ENCODE data around the gene TMED5.
A peak's percentile ranks its signal among the peaks of the same experiment; 100 is the strongest.
"Not testable (repeated sequence)": the region's sequence is repeated elsewhere in the genome, so short reads cannot be mapped to it uniquely, and the experiment has no call there.

TMED5 gene

DNA sequence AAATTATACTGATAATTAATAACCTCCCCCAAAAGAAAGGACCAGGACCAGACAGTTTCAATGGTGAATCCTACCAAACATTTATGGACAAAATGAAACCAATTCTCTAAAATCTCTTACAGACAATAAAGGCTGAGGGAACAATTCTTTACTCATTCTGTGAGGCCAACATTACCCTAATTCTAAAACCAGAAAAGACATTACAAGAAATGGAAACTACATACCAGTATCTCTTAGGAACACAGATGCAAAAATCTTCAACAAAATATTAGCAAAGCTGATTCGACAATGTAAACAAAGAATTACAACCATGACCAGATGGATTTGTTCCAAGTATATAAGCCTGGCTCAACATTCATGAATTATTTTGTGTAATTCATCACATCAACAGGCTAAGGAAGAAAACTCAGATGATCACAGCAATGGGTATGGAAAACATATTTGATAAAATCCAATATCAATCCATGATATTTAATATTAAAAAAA, 8.6 kb downstream of the TMED5 start:
- no peak for FAIRE-seq

GRCh38 chr1:93170141-93170678, 10.0 kb downstream of the TMED5 start:
- not testable (repeated sequence) for FAIRE-seq

- FAIRE-seq = no peak
Measured at GRCh38 chr1:93167006-93167405, 13.2 kb downstream of the TMED5 start.

DNA sequence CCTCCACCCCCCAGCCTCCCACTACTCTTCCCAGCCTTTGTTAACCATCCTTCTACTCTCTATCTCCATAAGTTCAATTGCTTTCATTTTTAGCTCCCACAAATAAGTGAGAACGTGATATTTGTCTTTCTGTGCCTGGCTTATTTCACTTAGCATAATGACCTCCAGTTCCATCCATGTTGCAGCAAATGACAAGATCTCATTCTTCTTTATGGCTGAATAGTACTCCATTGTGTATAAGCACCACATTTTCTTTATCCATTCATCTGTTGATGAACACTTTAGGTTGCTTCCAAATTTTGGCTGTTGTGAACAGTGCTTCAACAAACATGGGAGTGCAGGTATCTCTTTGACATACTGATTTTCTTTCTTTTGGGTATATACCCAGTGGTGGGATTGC, 14.3 kb downstream of the TMED5 start:
- FAIRE-seq = not testable (repeated sequence)

GRCh38 chr1:93164816-93165215, 15.4 kb downstream of the TMED5 start:
- no peak for FAIRE-seq

DNA sequence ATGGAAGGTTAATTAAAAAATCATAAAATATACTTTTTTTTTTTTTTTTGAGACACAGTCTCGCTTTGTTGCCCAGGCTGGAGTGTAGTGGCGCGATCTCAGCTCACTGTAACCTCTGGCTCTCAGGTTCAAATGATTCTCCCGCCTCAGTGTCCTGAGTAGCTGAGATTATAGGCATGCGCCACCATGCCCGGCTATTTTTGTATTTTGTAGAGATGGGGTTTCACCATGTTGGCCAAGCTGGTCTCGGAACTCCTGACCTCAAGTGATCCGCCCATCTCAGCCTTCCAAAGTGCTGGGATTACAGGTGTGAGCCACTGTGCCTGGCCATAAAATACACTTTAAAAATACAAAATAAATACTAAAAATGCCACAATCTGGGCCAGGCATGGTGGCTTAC, 16.9 kb downstream of the TMED5 start:
- FAIRE-seq = not testable (repeated sequence)

GRCh38 chr1:93159337-93159736, 20.9 kb downstream of the TMED5 start:
- no peak for FAIRE-seq

- FAIRE-seq = no peak
Measured at GRCh38 chr1:93155335-93155734, 24.9 kb downstream of the TMED5 start.

DNA sequence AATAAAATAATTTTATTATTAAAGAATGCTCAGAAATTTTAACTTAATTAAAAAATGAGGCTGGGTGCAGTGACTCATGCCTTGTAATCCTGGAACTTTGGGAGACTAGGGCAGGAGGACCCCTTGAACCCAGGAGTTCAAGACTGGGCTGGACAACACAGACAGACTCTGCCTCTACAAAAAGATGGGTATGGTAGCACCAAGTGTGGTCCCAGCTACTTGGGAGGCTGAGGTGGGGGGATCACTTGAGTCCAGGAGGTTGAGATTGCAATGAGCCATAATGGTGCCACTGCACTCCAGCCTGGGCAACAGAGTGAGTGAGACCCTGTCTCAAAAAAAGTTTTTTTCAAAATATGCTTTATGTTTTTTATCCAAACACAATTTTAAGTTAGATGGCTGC, 25.3 kb downstream of the TMED5 start:
- FAIRE-seq = no peak

- FAIRE-seq = no peak
Measured at GRCh38 chr1:93152835-93153234, 27.4 kb downstream of the TMED5 start.

- FAIRE-seq = no peak
Measured at GRCh38 chr1:93151474-93151873, 28.7 kb downstream of the TMED5 start.

DNA sequence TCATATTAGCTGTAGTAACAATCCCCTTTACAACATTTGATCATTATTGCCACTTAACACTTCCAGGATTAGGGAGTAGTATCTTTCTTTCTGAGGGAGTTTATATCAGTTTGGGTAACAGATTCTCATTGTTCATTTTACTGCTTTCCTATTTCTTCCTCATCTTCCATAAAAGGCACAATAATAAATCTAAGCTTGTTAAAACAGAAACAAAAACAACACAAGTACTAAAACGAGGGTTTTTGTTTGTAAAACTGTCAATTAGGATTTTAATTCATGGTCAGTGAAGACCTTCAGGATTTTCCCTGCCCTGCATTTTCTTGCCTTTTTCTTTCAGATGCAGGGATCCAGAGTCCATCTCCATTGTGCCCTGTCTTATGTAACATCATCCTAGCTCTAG, 29.5 kb downstream of the TMED5 start:
- FAIRE-seq = no peak

DNA sequence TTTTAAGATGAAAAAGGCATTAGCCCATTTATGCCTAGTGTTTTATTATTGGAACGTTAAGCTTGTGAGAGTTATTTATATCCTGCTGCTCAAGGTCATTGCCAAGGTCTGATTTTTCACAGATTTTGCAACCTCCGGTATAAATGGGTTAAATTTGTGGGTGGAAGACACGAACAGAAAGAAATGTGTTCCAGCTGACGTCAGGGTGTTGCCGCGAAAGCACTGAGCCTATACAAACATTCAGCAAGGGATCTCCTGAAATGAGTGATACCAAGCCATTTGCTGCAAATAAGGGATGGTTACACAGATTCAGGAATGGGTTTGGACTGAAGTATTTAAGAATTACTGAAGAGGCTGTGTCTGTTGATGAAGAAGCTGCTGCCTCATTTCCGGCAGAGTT, 32.2 kb downstream of the TMED5 start:
- no peak for FAIRE-seq

GRCh38 chr1:93143769-93144168, 36.4 kb downstream of the TMED5 start:
- FAIRE-seq = no peak

DNA sequence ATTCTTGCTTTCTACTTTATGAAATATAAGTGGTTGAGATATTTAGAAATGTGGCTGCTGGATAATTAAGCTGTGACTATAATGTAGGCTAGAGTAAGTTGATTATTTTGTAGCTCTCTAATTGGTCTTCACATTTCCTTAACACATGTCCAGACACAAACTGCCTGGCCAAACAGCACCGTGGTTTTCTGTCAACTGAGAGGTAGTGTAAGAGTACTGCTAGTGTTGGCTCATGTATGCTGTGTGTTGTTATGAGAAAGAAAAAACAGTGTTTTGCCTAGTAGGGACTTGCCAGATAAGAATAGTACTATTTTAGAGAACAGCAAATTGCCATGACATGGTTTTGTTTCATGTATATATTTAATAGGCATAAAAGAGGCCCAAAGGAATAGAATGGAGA, 37.1 kb downstream of the TMED5 start:
- no peak for FAIRE-seq

- no peak for FAIRE-seq
Measured at GRCh38 chr1:93142161-93142560, 38.1 kb downstream of the TMED5 start.

- FAIRE-seq = no peak
Measured at GRCh38 chr1:93140106-93140505, 40.1 kb downstream of the TMED5 start.

- FAIRE-seq = peak; percentile 34
Measured at GRCh38 chr1:93137604-93138292, 42.5 kb downstream of the TMED5 start.

GRCh38 chr1:93136445-93136844, 43.8 kb downstream of the TMED5 start:
- no peak for FAIRE-seq

DNA sequence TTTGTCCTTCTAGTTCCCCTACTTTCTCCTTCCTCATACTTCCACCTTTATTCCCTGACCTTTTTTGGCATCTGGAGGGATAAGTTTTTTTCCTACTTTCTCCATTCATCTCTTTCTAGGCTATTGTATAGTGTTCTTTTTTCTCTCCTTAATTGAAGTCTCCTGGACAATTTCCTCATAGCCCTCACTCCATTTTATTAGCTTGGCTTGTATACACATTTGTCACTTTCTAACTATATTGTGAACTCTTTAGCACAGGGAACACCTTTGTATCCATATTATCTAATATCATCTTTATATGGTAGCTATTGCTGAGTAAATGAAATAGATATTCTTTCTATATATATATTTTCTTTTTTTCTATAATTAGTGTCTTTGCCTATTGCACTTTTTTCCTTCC, 47.6 kb downstream of the TMED5 start:
- no peak for FAIRE-seq

GRCh38 chr1:93129507-93130099, 50.6 kb downstream of the TMED5 start:
- FAIRE-seq = no peak

DNA sequence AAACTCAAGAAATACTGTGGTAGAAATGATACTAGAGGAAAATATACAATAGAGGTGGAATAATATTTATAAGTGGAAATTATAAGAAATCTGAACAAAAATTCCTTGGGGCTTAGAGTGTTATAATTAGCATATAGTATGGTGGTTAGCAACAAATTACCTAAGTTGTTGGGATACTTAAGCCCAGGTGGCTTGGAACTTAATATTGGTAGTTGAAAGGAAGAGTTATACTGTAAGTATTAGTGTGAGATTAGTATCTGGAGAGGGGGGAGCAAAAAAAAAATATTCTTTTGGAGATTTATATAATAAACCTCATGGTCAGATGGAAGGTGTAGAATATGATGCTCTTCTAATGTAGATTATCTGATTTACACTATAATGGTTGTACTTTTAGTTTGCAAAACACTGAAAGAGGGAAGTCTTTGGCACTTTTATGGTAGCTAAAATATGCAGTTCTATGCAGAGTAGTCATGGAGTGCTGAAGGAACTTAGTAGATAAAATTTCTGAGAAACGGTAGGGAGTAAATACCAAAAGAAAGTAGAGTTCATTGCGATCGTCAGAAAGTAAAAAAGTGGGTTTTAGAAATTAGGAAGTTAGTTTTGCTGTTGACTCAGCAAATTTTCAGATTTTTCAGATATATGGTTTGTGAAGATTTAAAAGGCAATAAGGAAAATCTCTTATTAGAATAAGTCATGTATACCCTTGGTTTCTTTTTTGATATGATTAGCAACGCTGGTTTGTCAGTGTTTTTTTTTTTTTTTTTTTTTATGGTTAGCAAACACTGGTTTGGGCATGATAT, 55.5 kb downstream of the TMED5 start:
- FAIRE-seq = no peak

GRCh38 chr1:93123201-93123783, 56.9 kb downstream of the TMED5 start:
- FAIRE-seq = no peak

Measured in A204.1 (cell line).